ENCODE results near the gene CCDC7.
"Not testable (repeated sequence)": the region's sequence is repeated elsewhere in the genome, so short reads cannot be mapped to it uniquely, and the experiment has no call there.

CCDC7 gene

DNA sequence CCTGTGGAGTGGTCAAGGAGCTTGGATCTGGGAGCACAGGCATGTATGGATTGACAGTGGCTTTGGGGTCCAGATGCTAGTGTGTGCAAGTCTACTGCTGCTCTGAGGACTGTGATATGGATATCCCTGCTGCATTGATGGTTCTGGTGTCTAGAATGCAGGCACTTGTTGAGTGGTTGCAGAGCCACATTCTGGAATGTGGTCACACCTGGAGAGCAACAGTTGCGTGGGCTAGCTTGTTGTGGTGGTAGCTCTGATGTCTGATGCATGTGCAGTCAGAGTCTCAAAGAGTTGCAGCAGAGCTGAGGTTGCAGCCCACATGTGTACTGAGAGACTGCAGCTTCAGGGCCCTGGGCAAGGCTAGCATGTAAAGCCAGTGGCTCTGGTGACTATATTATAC lies 43.2 kb downstream of the CCDC7 start:
- H3K36me3 Mint-ChIP-seq: peaks cover 58% of the 10 kb centered on the region
- peaks cover 27% of the 10 kb centered on the region for H3K4me1 Mint-ChIP-seq (ENCODE audit: low read depth)
- no peak overlapping the region for H3K4me3 Mint-ChIP-seq
- no peak overlapping the region for H3K27ac Mint-ChIP-seq
- peaks cover 11% of the 10 kb centered on the region for H3K9me3 Mint-ChIP-seq (ENCODE audit: low read depth)
- H3K27me3 Mint-ChIP-seq: no peaks in the 10 kb centered on the region

DNA sequence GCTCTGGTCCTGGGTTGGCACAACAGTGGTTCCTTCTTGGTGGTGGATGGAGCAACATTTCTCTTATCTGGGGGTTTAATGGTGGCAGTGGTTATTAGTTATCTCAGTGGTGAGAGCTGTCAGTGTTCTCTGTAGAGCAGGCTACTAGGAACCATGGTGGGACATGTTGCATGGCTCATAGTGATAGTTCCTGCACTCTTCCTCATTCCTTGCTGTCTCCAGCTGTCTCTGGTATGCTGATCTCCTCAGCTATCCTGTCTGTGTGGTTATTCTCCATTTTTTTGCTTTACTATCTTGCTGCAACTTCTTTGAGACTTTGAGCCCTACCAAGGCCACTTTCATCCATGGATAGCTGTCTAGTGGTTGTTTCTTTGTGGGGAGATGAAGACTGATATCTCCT lies 44.0 kb downstream of the CCDC7 start:
- Mint-ChIP-seq H3K36me3 (peaks cover 57% of the 10 kb centered on the region), H3K9me3 (ENCODE audit: low read depth) (peaks cover 11% of the 10 kb centered on the region), H3K27me3 (no peaks in the 10 kb centered on the region), H3K4me1 (ENCODE audit: low read depth) (peaks cover 27% of the 10 kb centered on the region), H3K27ac (no peak overlapping the region), H3K4me3 (no peak overlapping the region)

DNA sequence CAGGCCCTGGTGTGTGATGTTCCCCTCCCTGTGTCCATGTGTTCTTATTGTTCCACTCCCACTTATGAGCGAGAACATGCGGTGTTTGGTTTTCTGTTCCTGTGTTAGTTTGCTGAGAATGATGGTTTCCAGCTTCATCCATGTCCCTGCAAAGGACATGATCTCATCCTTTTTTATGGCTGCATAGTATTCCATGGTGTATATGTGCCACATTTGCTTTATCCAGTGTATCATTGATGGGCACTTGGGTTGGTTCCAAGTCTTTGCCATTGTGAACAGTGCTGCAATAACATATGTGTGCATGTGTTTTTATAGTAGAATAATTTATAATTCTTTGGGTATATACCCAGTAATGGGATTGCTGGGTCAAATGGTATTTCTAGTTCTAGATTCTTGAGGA lies 48.6 kb downstream of the CCDC7 start:
- not testable (repeated sequence) for H3K9me3 Mint-ChIP-seq (ENCODE audit: low read depth); H3K27me3 Mint-ChIP-seq; H3K4me3 Mint-ChIP-seq; H3K27ac Mint-ChIP-seq
- peaks cover 62% of the 10 kb centered on the region for H3K36me3 Mint-ChIP-seq
- H3K4me1 Mint-ChIP-seq (ENCODE audit: low read depth): peaks cover 20% of the 10 kb centered on the region

DNA sequence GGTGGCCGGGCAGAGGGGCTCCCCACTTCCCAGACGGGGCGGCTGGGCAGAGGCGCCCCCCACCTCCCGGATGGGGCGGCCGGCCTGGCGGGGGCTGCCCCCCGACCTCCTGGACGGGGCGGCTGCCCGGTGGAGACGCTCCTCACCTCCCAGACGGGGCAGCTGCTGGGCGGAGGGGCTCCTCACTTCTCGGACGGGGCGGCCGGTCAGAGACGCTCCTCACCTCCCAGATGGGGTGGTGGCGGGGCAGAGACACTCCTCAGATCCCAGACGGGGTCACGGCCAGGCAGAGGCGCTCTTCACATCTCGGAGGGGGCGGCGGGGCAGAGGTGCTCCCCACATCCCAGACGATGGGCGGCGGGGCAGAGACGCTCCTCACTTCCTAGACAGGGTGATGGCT lies 54.2 kb downstream of the CCDC7 start:
- peaks cover 10% of the 10 kb centered on the region for H3K4me1 Mint-ChIP-seq (ENCODE audit: low read depth)
- not testable (repeated sequence) for H3K27ac Mint-ChIP-seq; H3K27me3 Mint-ChIP-seq; H3K4me3 Mint-ChIP-seq; H3K9me3 Mint-ChIP-seq (ENCODE audit: low read depth)
- peaks cover 52% of the 10 kb centered on the region for H3K36me3 Mint-ChIP-seq

DNA sequence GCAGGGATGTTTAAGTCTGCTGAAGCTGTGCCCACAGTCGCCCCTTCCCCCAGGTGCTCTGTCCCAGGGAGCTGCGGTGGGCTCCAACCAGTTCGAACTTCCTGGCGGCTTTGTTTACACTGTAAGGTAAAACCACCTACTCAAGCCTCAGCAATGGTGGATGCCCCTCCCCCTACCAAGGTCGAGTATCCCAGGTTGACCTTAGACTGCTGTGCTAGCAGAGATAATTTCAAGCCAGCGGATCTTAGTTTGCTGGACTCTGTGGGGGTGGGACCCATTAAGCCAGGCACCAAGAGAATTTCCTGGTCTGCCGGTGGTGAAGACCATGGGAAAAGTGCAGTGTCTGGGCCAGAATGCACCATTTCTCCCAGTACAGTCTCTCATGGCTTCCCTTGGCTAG lies 56.0 kb downstream of the CCDC7 start:
- peaks cover 4% of the 10 kb centered on the region for H3K9me3 Mint-ChIP-seq (ENCODE audit: low read depth)
- H3K27ac Mint-ChIP-seq: no peak overlapping the region
- H3K4me1 Mint-ChIP-seq (ENCODE audit: low read depth): peaks cover 10% of the 10 kb centered on the region
- H3K4me3 Mint-ChIP-seq: no peak overlapping the region
- no peaks in the 10 kb centered on the region for H3K27me3 Mint-ChIP-seq
- peaks cover 41% of the 10 kb centered on the region for H3K36me3 Mint-ChIP-seq

DNA sequence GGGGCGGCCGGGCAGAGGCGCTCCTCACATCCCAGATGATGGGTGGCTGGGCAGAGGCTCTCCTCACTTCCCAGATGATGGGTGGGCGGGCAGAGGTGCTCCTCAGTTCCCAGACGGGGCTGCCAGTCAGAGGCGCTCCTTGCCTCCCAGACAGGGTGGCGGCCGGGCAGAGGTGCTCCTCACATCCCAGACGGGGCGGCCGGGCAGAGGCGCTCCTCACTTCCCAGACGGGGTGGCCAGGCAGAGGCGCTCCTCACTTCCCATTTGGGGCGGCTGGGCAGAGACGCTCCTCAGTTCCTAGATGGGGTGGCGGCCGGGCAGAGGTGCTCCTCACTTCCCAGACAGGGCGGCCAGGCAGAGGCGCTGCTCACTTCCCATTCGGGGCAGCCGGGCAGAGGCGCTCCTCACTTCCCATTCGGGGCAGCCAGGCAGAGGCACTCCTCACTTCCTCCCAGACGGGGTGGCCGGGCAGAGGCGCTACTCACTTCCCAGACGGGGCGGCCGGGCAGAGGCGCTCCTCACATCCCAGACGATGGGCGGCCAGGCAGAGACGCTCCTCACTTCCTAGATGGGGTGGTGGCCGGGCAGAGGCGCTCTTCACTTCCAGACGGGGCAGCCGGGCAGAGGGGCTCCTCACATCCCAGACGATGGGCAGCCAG lies 60.0 kb downstream of the CCDC7 start:
- not testable (repeated sequence) for H3K27me3 Mint-ChIP-seq; H3K9me3 Mint-ChIP-seq (ENCODE audit: low read depth); H3K27ac Mint-ChIP-seq; H3K4me1 Mint-ChIP-seq (ENCODE audit: low read depth); H3K4me3 Mint-ChIP-seq
- H3K36me3 Mint-ChIP-seq: peaks cover 23% of the 10 kb centered on the region

DNA sequence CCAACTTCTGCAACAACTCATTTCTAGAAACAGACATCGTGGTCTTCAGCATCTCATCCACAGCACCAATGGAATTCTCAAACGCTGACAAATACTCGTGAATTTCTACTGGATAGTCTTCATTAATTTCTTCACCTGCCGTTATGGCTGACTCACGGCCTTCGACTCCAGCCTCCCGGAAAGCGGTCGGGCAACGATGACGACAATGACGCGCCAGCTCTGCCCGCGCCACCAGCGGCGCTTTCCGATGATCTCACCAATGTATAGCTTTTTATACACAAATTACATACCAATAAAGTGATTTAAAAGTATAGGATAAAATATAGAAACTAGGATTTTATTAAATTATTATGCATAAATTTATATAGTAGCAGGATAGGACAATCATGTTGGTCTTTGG lies 65.7 kb downstream of the CCDC7 start:
- H3K4me1 Mint-ChIP-seq (ENCODE audit: low read depth): no peaks in the 10 kb centered on the region
- H3K27ac Mint-ChIP-seq: no peak overlapping the region
- H3K9me3 Mint-ChIP-seq (ENCODE audit: low read depth): no peaks in the 10 kb centered on the region
- no peak overlapping the region for H3K4me3 Mint-ChIP-seq
- H3K36me3 Mint-ChIP-seq: peaks cover 9% of the 10 kb centered on the region
- no peaks in the 10 kb centered on the region for H3K27me3 Mint-ChIP-seq

DNA sequence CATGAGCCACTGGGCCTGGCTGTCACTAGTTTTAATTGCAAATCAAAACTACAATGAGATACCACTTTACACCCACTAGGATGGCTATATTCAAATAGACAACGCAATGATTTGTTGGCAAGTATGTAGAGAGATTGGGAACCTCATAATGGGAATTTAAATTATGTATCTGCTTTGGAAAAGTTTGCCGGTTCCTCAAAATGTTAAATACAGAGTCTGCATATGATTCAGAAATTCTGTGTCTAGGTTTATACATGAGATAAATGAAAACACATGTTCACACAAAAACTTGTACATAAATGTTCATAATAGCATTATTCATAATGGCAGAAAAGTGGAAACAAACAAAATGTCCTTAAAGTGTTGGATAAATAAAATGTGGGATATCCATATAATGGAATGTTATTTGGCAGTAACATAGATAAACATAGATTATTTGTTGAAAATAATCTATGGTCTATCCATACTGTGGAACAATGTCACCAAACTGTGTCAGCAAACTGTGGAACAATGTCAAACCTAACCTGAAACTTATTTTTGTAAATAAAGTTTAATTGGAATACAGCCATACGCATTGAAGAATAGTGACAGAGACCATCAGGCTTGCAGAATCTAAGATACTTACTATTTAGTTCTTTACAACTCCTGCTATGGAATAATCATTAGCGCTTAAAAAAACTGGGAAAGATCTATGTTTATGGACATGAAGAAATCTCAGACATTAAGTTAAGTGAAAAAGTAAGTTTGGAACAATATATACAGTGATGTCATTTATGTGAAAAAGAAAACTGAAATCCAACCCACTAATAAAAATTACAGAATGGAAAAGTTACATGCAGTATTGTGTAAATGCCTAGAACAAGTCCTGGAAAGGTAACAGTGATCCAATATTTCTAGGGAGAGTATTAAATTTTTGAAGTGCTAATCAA lies 70.9 kb downstream of the CCDC7 start:
- H3K9me3 Mint-ChIP-seq (ENCODE audit: low read depth): peaks cover 14% of the 10 kb centered on the region
- H3K4me3 Mint-ChIP-seq: no peak overlapping the region
- no peaks in the 10 kb centered on the region for H3K27me3 Mint-ChIP-seq
- peaks cover under 1% of the 10 kb centered on the region for H3K4me1 Mint-ChIP-seq (ENCODE audit: low read depth)
- peaks cover 22% of the 10 kb centered on the region for H3K36me3 Mint-ChIP-seq
- H3K27ac Mint-ChIP-seq: no peak overlapping the region

DNA sequence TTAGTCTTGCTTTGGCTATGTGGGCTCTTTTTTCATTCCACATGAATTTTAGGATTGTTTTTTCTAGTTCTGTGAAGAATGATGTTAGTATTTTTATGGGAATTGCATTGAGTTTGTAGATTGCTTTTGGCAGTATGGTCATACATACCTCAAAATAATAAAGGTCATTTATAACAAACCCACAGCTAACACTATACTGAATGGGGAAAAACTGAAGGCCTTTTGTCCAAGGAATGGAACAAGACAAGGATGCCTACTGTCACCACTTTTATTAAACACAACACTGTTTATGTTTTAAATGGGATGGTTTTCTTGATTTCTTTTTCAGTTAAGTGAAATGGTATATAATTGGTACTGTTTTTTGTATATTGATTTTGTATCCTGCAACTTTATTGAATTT lies 84.3 kb downstream of the CCDC7 start:
- H3K36me3 Mint-ChIP-seq: peaks cover 37% of the 10 kb centered on the region
- H3K4me3 Mint-ChIP-seq: no peak overlapping the region
- H3K27ac Mint-ChIP-seq: no peak overlapping the region
- H3K9me3 Mint-ChIP-seq (ENCODE audit: low read depth): peaks cover 8% of the 10 kb centered on the region
- no peaks in the 10 kb centered on the region for H3K27me3 Mint-ChIP-seq
- no peaks in the 10 kb centered on the region for H3K4me1 Mint-ChIP-seq (ENCODE audit: low read depth)

DNA sequence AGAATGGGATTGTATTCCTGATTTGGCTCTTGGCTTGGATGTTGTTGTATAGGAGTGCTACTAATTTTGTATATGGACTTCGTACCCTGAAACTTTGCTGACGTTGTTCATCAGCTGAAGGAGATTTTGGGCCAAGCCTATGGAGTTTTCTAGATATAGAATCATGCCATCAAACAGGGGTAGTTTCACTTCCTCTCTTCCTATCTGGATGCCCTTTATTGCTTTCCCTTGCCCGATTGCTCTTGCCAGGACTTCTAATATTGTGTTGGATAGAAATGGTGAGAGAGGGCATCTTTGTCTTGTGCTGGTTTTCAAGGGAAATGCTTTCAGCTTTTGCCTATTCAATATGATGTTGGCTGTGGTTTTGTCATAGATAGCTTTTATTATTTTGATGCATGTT lies 92.3 kb downstream of the CCDC7 start:
- Mint-ChIP-seq H3K27me3 (no peaks in the 10 kb centered on the region), H3K4me1 (ENCODE audit: low read depth) (peaks cover 1% of the 10 kb centered on the region), H3K4me3 (no peak overlapping the region), H3K36me3 (peaks cover 38% of the 10 kb centered on the region), H3K9me3 (ENCODE audit: low read depth) (peaks cover 5% of the 10 kb centered on the region), H3K27ac (no peak overlapping the region)

DNA sequence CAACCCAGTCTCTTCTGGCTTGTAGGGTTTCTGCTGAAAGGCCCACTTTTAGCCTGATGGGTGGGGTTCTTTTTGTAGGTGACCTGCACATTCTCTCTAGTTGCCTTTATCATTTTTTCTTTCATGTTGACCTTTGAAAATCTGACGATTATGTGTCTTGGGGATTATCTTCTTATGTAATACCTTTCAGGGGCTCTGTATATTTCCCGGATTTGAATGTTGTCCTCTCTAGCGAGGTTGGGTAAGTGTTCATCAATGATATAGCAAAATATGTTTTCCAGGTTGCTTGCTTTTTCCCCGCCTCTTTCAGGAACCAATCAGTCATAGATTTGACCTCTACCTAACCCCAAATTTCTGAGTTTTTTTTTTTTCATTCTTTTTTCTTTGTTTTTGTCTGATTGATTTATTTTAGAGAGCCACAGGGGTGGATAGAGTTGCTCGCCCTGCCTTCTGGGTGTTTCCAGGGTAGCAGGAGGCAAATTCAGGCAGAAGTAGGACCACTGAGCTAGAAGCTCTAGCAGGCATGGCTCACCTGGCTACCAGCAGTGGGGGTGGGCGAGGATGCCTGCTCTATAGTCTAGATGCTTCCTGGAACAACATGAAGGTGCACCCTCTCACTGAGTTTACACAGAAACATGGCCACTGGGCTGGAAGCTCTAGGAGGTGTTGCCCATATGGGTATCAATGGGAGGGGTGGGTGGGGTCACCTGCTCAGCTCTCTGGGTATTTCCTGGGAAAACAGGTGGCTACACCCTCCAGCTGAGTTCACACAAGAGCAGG lies 94.9 kb downstream of the CCDC7 start:
- Mint-ChIP-seq H3K27me3 (no peaks in the 10 kb centered on the region), H3K36me3 (peaks cover 32% of the 10 kb centered on the region), H3K9me3 (ENCODE audit: low read depth) (no peaks in the 10 kb centered on the region), H3K4me1 (ENCODE audit: low read depth) (peaks cover 1% of the 10 kb centered on the region), H3K4me3 (no peak overlapping the region), H3K27ac (no peak overlapping the region)

DNA sequence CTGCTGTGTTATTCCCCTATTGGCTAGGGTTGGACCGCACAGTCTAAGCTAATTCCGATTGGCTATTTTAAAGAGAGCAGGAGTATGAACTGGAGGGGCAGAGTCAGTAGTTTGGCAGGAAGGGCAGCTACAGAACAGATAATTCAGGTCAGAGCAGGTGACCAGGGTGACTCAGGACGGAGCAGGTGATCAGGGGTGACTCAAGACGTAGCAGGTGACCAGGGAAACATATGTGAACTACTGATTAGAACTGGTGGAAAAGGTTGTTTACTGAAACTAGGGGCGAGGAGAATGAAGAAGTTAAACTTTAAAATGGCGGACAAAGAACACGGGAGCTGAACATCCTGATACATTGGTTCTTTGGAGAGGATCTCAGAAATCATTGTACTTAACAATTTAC lies 102.3 kb downstream of the CCDC7 start:
- Mint-ChIP-seq H3K27ac (no peak overlapping the region), H3K4me3 (no peak overlapping the region), H3K36me3 (peaks cover 48% of the 10 kb centered on the region), H3K4me1 (ENCODE audit: low read depth) (peaks cover 3% of the 10 kb centered on the region), H3K9me3 (ENCODE audit: low read depth) (peaks cover 13% of the 10 kb centered on the region), H3K27me3 (no peaks in the 10 kb centered on the region)

DNA sequence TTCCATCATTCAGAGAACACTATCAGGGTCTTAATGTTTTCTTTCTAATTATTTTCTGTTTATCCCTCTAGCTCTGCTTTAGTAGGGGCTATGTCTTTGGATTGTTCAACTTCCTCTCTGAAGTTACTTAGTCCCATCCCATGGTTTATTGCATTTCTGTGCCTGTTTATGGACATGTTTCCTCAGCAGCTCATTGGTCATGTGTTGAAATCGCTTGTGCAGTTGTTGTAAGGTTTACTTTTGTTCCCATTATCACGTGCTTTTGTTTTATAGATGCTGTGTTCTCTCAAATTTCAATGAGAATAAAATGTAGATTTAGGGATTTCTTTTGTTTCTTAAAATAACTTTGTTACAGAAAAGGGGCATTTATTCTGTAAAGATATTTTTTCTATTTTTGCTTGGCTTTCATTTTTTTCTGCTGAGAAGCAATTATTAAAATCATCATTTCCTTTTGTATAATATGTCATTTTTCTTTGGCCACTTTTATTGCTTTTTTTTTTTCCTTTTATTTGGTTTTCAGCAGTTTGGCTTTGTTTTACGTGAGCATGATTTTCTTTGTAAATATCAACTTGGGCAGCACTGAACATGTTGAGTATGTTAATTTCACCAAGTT lies 110.9 kb downstream of the CCDC7 start:
- Mint-ChIP-seq H3K27me3 (no peaks in the 10 kb centered on the region), H3K36me3 (peaks cover 30% of the 10 kb centered on the region), H3K4me3 (no peak overlapping the region), H3K9me3 (ENCODE audit: low read depth) (peaks cover 6% of the 10 kb centered on the region), H3K27ac (no peak overlapping the region), H3K4me1 (ENCODE audit: low read depth) (no peaks in the 10 kb centered on the region)

DNA sequence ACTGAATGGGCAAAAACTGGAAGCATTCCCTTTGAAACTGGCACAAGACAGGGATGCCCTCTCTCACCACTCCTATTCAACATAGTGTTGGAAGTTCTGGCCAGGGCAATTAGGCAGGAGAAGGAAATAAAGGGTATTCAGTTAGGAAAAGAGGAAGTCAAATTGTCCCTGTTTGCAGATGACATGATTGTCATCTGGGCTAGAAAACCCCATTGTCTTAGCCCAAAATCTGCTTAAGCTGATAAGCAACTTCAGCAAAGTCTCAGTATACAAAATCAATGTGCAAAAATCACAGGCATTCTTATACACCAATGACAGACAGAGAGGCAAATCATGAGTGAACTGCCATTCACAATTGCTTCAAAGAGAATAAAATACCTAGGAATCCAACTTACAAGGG lies 116.8 kb downstream of the CCDC7 start:
- H3K36me3 Mint-ChIP-seq: peaks cover 13% of the 10 kb centered on the region
- H3K27me3 Mint-ChIP-seq; H3K27ac Mint-ChIP-seq; H3K4me1 Mint-ChIP-seq (ENCODE audit: low read depth); H3K9me3 Mint-ChIP-seq (ENCODE audit: low read depth); H3K4me3 Mint-ChIP-seq: not testable (repeated sequence)

DNA sequence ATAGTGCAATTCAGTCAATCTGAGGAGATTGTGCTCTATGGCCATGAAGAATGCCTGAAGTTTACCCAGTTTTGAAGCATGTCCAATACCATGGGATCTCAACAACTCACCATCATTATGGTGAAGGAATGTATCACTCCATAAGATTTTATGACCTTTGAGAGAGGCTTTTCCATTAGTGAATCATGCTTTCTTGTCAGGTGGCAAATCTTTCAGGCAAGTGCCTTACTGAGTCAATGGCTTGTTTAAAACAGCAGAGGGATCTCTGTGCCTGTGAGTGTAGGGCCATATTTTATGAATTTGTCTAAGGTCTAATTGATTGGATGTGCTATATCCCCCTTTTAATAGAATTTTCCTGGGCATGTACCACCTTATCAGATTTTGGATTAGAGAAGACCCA lies 131.5 kb downstream of the CCDC7 start:
- Mint-ChIP-seq H3K4me1 (ENCODE audit: low read depth) (no peaks in the 10 kb centered on the region), H3K27me3 (no peaks in the 10 kb centered on the region), H3K36me3 (no peaks in the 10 kb centered on the region), H3K9me3 (ENCODE audit: low read depth) (no peaks in the 10 kb centered on the region), H3K4me3 (no peak overlapping the region), H3K27ac (no peak overlapping the region)
